WTC11 (cell line): ENCODE measurements around the gene SPRTN. TPM values are rescaled to one million over a fixed set of nuclear protein-coding genes. Genes with fewer than 3 reads are reported as not detected.
A peak's percentile ranks its signal among the peaks of the same experiment; 100 is the strongest.

Experiments used
- ATAC-seq: fragments of 200-7000 bp; cut with Tn5 transposase; 2 replicates; pipeline ENCODE4 v1.10.0; 2021; ENCODE audit warnings: mild to moderate bottlenecking, moderate library complexity
- CTCF ChIA-PET: fragments of 300-600 bp; sonication (Branson Sonifier 250); formaldehyde crosslinking; loops from one replicate; lab custom pipeline; 2021; ENCODE audit warnings: antibody characterized with exemption; lab: Charles Lee
- POLR2A ChIA-PET: fragments of 350-600 bp; sonication (Branson Sonifier 250); formaldehyde crosslinking; loops from one replicate; lab custom pipeline; 2021; ENCODE audit warnings: antibody characterized with exemption; lab: Charles Lee
- DNase-seq: peaks from one replicate; pipeline ENCODE4 v3.0.0; 2021; ENCODE audit warnings: low spot score
- H3K27ac Mint-ChIP-seq: 2 replicates; pipeline ENCODE4 v1.8.0; 2021; ENCODE audit warnings: mixed read lengths
- H3K27me3 Mint-ChIP-seq: 2 replicates; pipeline ENCODE4 v1.8.0; 2021; ENCODE audit warnings: low read depth, mild to moderate bottlenecking, moderate library complexity, mixed read lengths
- H3K36me3 Mint-ChIP-seq: 2 replicates; pipeline ENCODE4 v1.8.0; 2021; ENCODE audit warnings: mixed read lengths
- H3K4me1 Mint-ChIP-seq: 2 replicates; pipeline ENCODE4 v1.8.0; 2022; ENCODE audit warnings: mixed read lengths
- H3K4me3 Mint-ChIP-seq: 2 replicates; pipeline ENCODE4 v1.8.0; 2021; ENCODE audit warnings: mild to moderate bottlenecking, moderate library complexity, mixed read lengths
- H3K9me3 Mint-ChIP-seq: 2 replicates; pipeline ENCODE4 v1.8.0; 2021; ENCODE audit warnings: mixed read lengths
- ATF2 ChIP-seq: sonication (generic); formaldehyde crosslinking; IDR thresholded peaks from 2 replicates; pipeline ENCODE4 v1.8.1; 2022; ENCODE audit warnings: low read depth, missing genetic modification reagents, borderline replicate concordance
- CDX4 ChIP-seq: fragments of 250-450 bp; sonication (Bioruptor Pico); IDR thresholded peaks from 2 replicates; pipeline ENCODE4 v1.9.0; 2021; ENCODE audit warnings: moderate library complexity, mild to moderate bottlenecking, inconsistent platforms, borderline replicate concordance
- CREM ChIP-seq: sonication (generic); formaldehyde crosslinking; IDR thresholded peaks from 2 replicates; pipeline ENCODE4 v1.8.1; 2022; ENCODE audit warnings: mild to moderate bottlenecking, missing genetic modification reagents, moderate library complexity
- ESRRA ChIP-seq: sonication (generic); formaldehyde crosslinking; IDR thresholded peaks from 2 replicates; pipeline ENCODE4 v1.8.1; 2022; ENCODE audit warnings: mild to moderate bottlenecking, missing genetic modification reagents, borderline replicate concordance
- FOXP1 ChIP-seq: sonication (generic); formaldehyde crosslinking; IDR thresholded peaks from 2 replicates; pipeline ENCODE4 v1.8.0; 2022; ENCODE audit warnings: missing genetic modification reagents, mild to moderate bottlenecking, moderate library complexity, borderline replicate concordance
- GRHL2 ChIP-seq: fragments of 250-450 bp; sonication (Bioruptor Pico); IDR thresholded peaks from 2 replicates; pipeline ENCODE4 v1.8.0; 2022; ENCODE audit warnings: mild to moderate bottlenecking, moderate library complexity; ENCODE audit not compliant: insufficient replicate concordance, severe bottlenecking
- GTF2I ChIP-seq: fragments of 250-450 bp; sonication (Bioruptor Pico); conservative IDR thresholded peaks from 2 replicates; pipeline ENCODE4 v1.4.0; 2021; ENCODE audit warnings: mild to moderate bottlenecking
- MXD4 ChIP-seq: fragments of 250-450 bp; sonication (Bioruptor Pico); IDR thresholded peaks from 2 replicates; pipeline ENCODE4 v1.8.0; 2021; ENCODE audit warnings: mild to moderate bottlenecking, moderate library complexity, borderline replicate concordance
- NFATC4 ChIP-seq: fragments of 250-450 bp; sonication (Bioruptor Pico); IDR thresholded peaks from 2 replicates; pipeline ENCODE4 v1.9.0; 2021; ENCODE audit warnings: mild to moderate bottlenecking
- NFE2L1 ChIP-seq: sonication (generic); formaldehyde crosslinking; IDR thresholded peaks from 2 replicates; pipeline ENCODE4 v1.8.1; 2023; ENCODE audit warnings: missing genetic modification reagents
- NR2C2 ChIP-seq: sonication (generic); formaldehyde crosslinking; IDR thresholded peaks from 2 replicates; pipeline ENCODE4 v1.8.0; 2022; ENCODE audit warnings: mild to moderate bottlenecking, missing genetic modification reagents
- NR3C1 ChIP-seq: sonication (generic); formaldehyde crosslinking; conservative IDR thresholded peaks from 2 replicates; pipeline ENCODE4 v1.8.1; 2023; ENCODE audit warnings: low read depth, mild to moderate bottlenecking, missing genetic modification reagents
- SMAD4 ChIP-seq: sonication (generic); formaldehyde crosslinking; IDR thresholded peaks from 2 replicates; pipeline ENCODE4 v1.8.0; 2022; ENCODE audit warnings: mild to moderate bottlenecking, missing genetic modification reagents
- SOX15 ChIP-seq: fragments of 250-450 bp; sonication (Bioruptor Pico); IDR thresholded peaks from 2 replicates; pipeline ENCODE4 v1.9.0; 2021; ENCODE audit warnings: mild to moderate bottlenecking
- TCF7 ChIP-seq: sonication (generic); formaldehyde crosslinking; IDR thresholded peaks from 2 replicates; pipeline ENCODE4 v1.8.0; 2022; ENCODE audit warnings: mild to moderate bottlenecking, low read depth, missing genetic modification reagents, moderate library complexity
- ZNF263 ChIP-seq: sonication (generic); formaldehyde crosslinking; IDR thresholded peaks from 2 replicates; pipeline ENCODE4 v1.8.1; 2022; ENCODE audit warnings: low read depth, mild to moderate bottlenecking, moderate library complexity, missing genetic modification reagents
- total RNA-seq: library from RNA; stranded (reverse); gene quantifications from 3 replicates; pipeline ENCODE4 v1.2.3, GENCODE V29; 2021
- TF ChIP-seq, protein P1 (sequence below): sonication (generic); formaldehyde crosslinking; IDR thresholded peaks from 2 replicates; pipeline ENCODE4 v1.8.0; 2022; ENCODE audit warnings: mild to moderate bottlenecking, missing genetic modification reagents
- TF ChIP-seq, protein P2 (sequence below): sonication (generic); formaldehyde crosslinking; conservative IDR thresholded peaks from 2 replicates; pipeline ENCODE4 v1.8.1; 2023; ENCODE audit warnings: mild to moderate bottlenecking, low read depth, missing genetic modification reagents, moderate library complexity

Gene SPRTN
- total RNA-seq, 1 experiment from 2014 or later = 14.6 TPM

DNA sequence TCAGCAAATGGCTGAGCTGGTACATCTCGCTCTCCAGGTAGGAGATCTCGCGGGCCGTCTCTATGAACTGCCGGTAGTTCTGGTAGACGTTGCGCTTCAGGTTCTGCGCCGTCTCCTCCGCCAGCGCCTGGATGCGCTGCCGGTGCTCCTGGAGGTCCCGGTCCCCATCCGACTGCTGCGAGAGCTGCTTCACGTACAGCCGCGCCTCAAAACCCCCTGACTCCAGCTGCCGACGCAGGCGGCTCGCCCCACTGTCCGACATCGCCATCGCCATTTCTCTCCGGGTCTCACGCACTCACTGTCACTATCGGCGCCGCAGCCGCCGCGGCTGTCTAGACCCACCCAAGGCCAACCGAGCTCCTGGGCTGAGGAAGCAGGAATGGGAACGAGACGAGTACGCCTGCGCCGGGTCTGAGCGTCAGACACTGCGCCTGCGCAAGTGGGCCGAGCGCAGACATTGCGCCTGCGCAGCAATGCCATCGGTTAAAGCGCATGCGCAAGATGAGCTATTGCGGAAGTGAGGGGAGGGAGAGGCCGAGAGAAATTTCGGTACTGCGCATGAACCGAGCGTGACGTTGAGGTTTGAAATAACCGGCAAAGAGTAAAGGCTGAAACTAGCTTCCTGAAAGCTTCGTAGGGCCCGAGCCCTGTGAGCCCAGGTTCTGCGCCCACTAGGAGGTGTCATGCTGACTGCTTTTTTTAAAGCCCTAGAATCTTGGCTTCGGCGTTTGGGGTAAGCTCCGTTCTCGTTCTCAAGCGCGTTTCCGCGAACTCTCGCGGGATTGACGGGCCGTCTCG is 422 bp upstream of the SPRTN start, which contains the start of gene EXOC8 (continued):
- TF ChIP-seq, protein P1, sequence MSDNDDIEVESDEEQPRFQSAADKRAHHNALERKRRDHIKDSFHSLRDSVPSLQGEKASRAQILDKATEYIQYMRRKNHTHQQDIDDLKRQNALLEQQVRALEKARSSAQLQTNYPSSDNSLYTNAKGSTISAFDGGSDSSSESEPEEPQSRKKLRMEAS = peak; percentile 35
- peak; percentile 73; the same call in 1 of the 2 replicates for TF ChIP-seq CREM (CRISPR knock-in tag)
- TF ChIP-seq FOXP1 (CRISPR knock-in tag) = 0 out of 2 replicates have a peak, but pooled peaks have one; percentile 47

GRCh38 chr1:231340328-231341013 is 2.4 kb downstream of the SPRTN start:
- CTCF ChIA-PET = no interaction called here
- Mint-ChIP-seq H3K4me3 (no peak overlapping the region), H3K9me3 (peaks cover 4% of the 10 kb centered on the region; the same call in 1 of the 2 replicates), H3K27ac (no peak overlapping the region), H3K4me1 (peaks cover 24% of the 10 kb centered on the region), H3K36me3 (peaks cover 28% of the 10 kb centered on the region), H3K27me3 (peaks cover 4% of the 10 kb centered on the region)
- TF ChIP-seq NFE2L1 (CRISPR knock-in tag) = no peak
- no peak for TF ChIP-seq NR2C2
- TF ChIP-seq, protein P2, sequence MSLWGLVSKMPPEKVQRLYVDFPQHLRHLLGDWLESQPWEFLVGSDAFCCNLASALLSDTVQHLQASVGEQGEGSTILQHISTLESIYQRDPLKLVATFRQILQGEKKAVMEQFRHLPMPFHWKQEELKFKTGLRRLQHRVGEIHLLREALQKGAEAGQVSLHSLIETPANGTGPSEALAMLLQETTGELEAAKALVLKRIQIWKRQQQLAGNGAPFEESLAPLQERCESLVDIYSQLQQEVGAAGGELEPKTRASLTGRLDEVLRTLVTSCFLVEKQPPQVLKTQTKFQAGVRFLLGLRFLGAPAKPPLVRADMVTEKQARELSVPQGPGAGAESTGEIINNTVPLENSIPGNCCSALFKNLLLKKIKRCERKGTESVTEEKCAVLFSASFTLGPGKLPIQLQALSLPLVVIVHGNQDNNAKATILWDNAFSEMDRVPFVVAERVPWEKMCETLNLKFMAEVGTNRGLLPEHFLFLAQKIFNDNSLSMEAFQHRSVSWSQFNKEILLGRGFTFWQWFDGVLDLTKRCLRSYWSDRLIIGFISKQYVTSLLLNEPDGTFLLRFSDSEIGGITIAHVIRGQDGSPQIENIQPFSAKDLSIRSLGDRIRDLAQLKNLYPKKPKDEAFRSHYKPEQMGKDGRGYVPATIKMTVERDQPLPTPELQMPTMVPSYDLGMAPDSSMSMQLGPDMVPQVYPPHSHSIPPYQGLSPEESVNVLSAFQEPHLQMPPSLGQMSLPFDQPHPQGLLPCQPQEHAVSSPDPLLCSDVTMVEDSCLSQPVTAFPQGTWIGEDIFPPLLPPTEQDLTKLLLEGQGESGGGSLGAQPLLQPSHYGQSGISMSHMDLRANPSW (CRISPR knock-in tag) = no peak
- TF ChIP-seq ZNF263 (CRISPR knock-in tag) = no peak
- no peak for TF ChIP-seq CDX4 (CRISPR knock-in tag)
- TF ChIP-seq NFATC4 (CRISPR knock-in tag) = no peak
- no peak for TF ChIP-seq ESRRA
- no peak for TF ChIP-seq TCF7
- no peak for TF ChIP-seq NR3C1 (CRISPR knock-in tag)
- TF ChIP-seq GTF2I (CRISPR knock-in tag) = no peak
- TF ChIP-seq SMAD4 (CRISPR knock-in tag) = no peak
- POLR2A ChIA-PET = no interaction called here
- ATAC-seq (no peak), DNase-seq (no peak)

DNA sequence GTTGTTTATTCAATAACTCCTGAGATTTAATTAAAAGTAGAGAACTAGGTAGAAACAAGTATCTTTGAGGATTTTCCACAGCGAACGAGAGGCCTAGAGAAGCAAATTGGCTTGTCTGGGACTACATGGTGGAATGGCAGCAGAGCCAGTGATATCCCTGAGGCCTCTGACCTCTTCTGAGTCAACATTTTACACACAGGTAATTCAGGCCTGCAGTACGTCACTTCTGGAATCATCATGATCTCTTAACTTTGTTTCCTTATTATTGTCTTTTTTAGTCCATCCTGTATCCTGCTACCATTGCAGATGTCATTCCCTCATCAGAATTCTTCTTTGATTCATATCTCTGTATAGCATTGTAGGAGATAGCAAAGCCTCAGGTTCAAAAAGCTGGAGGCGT is 9.9 kb downstream of the SPRTN start:
- H3K4me3 Mint-ChIP-seq = no peak overlapping the region
- no peak for DNase-seq
- H3K4me1 Mint-ChIP-seq = no peaks in the 10 kb centered on the region
- H3K36me3 Mint-ChIP-seq = peaks cover 42% of the 10 kb centered on the region
- POLR2A ChIA-PET = no interaction called here
- CTCF ChIA-PET = no interaction called here
- H3K27ac Mint-ChIP-seq = no peak overlapping the region
- no peaks in the 10 kb centered on the region for H3K27me3 Mint-ChIP-seq
- ATAC-seq = no peak
- no peaks in the 10 kb centered on the region for H3K9me3 Mint-ChIP-seq
- no peak for TF ChIP-seq MXD4 (CRISPR knock-in tag)
- no peak for TF ChIP-seq GRHL2 (CRISPR knock-in tag)
- no peak for TF ChIP-seq SOX15 (CRISPR knock-in tag)
- TF ChIP-seq ATF2 (CRISPR knock-in tag) = no peak
